ENCODE measurements around the gene CDC5L.
"Not testable (repeated sequence)": the region's sequence is repeated elsewhere in the genome, so short reads cannot be mapped to it uniquely, and the experiment has no call there.

Gene CDC5L

DNA sequence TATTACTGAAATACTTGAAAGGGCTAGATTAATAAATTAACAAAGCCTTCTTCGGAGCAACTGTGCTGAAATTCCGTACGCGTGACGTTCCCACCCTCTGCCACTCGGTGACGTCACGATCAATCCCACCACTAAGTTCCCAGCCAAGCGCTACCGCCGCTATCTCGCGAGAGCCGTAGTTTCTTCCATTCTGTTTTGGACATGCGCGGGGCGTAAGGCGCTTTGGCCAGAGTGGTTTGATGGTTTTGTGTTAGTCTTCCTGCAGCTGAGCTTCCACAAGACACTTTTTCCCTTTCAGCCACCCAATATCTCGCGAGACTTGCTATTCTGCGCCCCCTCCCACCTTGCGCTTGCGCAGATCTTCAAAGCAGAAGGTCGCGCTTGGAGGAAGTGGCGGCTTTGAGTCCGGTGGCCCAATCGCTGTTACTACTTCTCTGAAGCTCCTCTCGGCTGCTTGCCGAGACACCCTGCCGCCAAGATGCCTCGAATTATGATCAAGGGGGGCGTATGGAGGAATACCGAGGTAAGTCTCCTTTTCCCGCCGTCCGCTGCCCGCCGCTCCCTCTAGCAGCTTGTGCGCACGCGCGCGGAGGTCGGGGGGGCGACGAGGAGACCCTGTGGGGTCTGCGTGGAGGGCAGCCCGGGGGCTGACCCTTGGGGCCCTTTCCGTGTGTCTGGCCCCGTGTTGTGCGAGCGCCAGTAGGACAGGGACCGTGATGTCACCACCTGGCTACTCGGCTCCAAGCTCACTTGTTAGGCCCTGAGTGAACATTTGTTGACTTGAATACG is at the start of gene CDC5L:
Gene CDC5L (plus strand): TSS at position 361 of the 789 bp plus-strand sequence. CDS start 118 bp downstream, at position 479.
- DNase-seq (ENCODE audit: low read depth): peak; percentile 98

DNA sequence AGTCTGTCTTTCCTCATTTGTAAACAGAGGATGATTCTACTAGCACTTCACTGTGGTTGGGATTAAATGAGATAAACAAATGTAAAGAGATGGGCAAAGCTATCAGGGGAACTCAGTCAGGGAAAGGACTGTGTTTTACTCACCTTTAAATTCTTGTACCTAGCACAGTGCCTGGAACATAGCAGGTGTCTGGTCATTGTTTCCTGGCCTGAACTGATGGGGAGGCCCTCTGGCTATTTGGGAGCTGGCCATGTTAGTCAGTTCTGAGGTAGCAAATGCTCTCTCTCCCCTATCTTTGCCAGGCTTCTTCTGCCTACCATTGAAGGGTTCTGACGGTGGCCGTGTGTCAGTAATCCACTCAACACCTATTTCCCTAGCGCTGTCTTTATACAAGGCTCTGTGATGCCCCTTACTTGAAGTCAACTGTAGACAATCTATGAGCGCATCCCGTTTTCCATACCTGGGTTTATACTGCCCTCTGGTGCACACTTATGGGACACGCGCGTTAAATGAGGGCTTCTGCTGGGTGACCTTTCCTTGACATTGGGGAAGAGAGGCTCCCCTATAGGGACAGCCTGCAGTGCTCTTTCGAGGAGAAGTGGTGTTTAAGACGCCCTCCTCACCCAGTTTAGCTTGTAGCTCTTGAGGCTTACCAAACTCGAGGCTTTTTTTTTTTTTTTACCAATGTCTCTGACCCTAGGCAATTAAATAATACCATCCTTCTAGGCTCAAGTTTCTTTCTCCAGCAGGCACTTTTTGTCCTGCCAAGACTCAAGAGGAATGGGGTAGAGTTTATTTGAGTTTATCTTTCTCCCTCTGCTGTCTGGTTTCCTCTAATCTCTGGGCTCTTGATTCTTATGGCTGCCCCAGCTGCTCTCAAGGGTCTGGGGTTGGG is 49.0 kb upstream of the CDC5L start:
- peak; percentile 22 for DNase-seq (ENCODE audit: low read depth)

GRCh38 chr6:44339301-44339700 is 48.2 kb upstream of the CDC5L start:
- no peak for DNase-seq (ENCODE audit: low read depth)

DNA sequence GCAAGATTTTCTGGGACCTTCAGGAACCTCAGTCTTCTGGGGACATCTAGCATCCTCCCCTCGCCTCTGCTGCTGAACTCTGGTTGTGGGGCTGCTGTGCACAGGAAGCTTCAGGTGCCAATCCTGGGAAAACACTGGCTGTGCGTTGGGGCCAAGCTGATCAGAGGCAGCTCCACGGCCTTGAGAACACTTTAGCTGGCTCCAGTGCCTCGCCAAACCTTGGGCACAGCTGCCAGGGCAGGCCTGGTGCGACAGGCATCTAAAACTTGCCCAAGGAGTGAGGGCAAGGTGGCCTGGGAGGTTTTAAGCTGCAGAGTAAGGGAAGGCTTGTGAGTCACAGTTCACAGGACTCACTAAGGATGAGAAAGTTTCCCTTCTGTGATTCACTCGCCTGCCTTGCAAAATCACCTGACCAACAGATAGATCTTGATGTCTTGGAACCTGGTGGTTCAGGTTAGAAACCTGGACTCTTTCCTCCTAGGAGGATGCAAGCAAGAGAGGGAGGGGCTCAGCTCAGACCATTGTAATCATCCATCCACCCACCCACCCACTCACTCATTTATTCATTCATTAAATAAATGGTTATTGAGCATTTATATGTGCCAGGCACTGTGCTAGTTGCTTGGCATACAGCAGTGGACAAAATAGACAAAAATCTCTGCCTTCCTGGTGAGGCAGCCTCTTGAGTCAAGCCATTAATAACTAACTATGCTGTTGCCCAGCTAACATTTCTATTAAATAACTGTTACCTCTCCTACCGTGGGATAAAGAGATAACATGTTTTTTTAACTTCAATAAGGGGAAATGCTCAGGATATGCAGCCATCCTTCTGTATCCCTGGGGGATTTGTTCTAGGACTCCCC is 47.5 kb upstream of the CDC5L start:
- no peak for DNase-seq (ENCODE audit: low read depth)

DNA sequence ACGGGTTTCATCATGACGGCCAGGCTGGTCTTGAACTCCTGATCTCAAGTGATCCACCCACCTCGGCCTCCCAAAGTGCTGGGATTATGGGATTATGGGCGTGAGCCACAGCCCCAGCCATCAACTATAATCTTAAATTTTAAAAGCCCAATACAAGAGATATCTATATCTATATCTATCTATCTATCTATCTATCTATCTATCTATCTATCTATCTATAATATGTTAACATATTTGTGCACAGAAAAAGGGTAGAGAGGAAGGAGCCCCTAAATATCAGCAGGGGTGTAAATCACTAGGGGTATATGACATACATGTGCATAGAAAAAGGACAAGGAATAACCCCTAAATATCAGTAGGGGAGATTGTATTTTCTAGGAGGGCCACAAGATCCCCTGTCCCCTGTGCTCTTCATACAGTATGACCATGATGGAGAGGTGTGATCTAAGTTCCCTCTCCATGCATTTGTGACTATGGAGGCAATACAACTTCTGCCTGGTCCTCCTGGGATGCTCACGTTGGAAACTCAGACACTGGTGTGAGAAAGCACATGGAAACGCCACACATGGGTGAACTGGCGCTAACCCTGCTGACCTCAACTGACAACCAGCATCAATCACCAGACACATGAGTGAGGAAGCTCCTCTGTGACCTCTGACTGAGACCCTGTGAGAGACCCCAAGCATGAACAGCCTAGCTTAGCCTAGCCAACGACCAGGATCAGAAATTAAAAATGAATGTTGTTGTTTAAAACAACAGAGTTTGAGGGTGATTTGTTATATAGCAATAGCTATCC is 46.2 kb upstream of the CDC5L start:
- no peak for DNase-seq (ENCODE audit: low read depth)

DNA sequence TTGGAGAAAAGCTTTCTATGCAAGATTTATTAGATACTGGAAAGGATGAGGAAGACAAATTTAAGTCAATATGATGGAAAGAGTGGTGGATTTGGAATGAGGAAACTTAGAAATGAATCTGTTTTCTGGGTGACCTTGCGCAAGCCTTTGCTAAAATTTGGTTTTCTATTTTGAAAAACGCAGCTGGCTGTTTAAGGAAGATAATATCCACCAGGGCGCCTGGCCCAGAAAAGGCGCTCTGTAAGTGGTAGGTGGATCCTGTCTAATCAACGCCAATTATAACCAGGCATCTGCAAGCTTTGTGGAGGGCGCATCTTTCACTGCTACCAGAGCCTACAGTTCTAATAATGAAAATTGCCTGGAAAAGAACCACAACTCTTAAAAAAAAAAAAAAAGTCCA is 45.5 kb upstream of the CDC5L start:
- no peak for DNase-seq (ENCODE audit: low read depth)

GRCh38 chr6:44342489-44342888 is 45.0 kb upstream of the CDC5L start, which contains the start of gene SPATS1:
Gene SPATS1, plus strand, starts transcription at chr6:44342650. Its CDS starts 446 bp downstream, at chr6:44343096.
- DNase-seq (ENCODE audit: low read depth): no peak

GRCh38 chr6:44346818-44347217 is 40.7 kb upstream of the CDC5L start:
- not testable (repeated sequence) for DNase-seq (ENCODE audit: low read depth)

- DNase-seq (ENCODE audit: low read depth): no peak
Observed at GRCh38 chr6:44349904-44350649, 37.4 kb upstream of the CDC5L start.

DNA sequence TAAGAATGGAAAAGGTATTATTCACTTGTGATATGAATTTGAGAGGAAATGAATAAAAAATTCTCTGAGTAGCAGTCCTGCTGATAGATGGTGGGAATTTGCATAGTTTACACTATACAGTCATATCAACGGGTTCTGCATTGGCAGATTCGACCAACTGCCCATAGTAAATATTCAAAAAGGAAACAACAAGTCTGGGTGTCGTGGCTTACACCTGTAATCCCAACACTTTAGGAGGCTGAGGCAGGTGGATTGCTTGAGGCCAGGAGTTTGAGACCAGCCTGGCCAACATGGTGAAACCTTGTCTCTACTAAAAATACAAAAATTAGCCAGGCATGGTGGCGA is 36.9 kb upstream of the CDC5L start:
- DNase-seq (ENCODE audit: low read depth): not testable (repeated sequence)

DNA sequence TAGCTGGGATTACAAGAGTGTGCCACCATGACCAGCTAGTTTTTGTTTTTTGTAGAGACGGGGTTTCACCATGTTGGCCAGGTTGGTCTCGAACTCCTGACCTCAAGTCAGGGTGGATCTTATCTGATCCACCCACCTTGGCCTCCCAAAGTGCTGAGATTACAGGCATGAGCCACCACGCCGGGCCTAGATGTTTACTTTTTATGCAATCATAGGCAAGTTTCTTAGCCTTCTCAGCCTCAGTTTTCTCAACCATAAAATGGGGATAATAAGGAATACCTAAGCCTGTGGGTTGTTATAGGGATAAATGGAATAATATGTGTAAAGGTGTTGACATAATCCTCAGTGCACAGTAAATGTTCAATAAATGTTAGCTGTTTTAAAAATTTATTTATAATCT is 35.2 kb upstream of the CDC5L start:
- no peak for DNase-seq (ENCODE audit: low read depth)

DNA sequence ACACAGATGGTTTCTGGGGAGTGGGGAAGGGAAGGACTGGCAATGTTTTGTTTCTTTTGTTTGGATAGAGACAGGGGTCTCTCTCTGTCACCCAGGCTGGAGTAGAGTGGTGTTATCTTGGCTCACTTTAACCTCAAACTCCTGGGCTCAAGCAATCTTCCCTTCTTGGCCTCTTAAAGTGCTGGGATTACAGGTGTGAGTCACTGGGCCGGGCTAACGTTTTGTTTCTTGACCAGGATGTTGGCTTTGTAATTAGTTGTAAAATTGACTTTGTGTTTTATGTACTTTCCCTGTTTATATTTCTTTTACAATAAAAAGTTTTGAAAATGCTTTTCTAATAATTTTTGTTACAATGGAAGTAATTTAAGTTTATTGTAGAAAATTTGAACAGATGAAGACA is 34.2 kb upstream of the CDC5L start:
- no peak for DNase-seq (ENCODE audit: low read depth)

- no peak for DNase-seq (ENCODE audit: low read depth)
Observed at GRCh38 chr6:44355640-44356039, 31.9 kb upstream of the CDC5L start.

GRCh38 chr6:44356487-44356886 is 31.0 kb upstream of the CDC5L start:
- no peak for DNase-seq (ENCODE audit: low read depth)

GRCh38 chr6:44359973-44360372 is 27.5 kb upstream of the CDC5L start:
- DNase-seq (ENCODE audit: low read depth): no peak

- no peak for DNase-seq (ENCODE audit: low read depth)
Observed at GRCh38 chr6:44361947-44362346, 25.6 kb upstream of the CDC5L start.

DNA sequence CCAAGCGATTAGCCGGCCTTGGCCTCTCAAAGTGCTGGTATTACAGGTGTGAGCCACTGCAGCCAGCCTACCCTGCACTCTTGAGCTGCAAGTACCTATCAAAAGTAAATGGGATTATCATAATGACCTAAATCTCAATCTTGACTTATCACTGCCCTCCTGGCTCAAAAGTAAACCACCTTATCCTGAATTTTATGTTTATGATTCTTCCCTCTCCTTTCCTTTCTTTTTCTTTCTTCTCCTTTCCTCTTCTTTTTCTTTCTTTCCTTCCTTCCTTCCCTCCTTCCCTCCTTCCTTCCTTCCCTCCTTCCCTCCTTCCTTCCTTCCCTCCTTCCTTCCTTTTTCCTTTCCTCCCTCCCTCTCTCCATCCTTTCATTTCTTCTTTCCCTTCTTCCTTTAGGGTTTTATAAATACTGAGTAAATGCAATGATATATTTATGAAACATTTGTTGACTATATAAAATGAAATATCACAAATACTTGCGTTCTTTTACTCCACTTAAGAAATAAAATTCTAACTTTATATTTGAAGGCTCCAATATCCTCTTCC is 24.1 kb upstream of the CDC5L start:
- DNase-seq (ENCODE audit: low read depth): no peak

DNA sequence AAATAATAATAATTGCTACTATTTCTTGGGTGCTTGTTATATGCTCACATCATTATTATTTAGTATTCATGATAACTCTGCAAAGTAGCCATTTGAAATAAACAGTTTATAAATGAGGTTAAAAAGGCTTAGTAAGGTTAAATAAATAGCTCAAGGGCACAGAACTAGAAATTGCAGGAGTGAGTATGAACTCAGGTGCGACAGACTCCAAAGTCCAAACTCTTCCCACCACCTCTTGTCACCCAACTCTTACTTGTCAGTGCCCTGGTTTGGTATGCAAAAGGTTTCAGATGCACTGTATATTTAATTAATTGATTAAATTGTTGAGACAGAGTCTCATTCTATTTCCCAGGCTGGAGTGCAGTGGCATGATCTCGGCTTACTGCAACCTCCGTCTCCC is 20.7 kb upstream of the CDC5L start:
- DNase-seq (ENCODE audit: low read depth): no peak

DNA sequence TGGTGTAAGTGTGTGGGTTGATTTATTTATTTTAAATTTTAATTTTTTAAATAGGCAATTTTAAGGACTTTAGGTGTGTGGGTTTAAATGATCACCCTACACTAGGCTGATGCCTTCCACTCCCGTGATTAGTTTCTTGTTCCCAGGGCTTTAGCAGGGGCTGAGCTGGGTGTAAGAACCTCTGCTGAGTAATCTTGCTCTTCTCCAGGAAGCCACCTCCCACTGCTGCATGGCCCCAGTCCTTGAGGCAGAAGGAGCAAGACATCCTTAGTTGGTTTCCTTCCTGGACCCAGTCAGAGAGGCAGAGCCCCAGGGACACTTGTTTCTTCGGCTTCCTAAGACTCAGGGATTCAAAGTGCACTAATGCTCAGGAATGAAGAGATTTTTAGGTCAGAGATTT is 19.8 kb upstream of the CDC5L start:
- DNase-seq (ENCODE audit: low read depth): no peak

- DNase-seq (ENCODE audit: low read depth): no peak
Observed at GRCh38 chr6:44373051-44373450, 14.5 kb upstream of the CDC5L start.
